HEK293 (cell line): ENCODE results near the gene CCDC85C.

ENCODE experiments used
- CTCF ChIA-PET: fragments of 350-600 bp; formaldehyde crosslinking; extraction: SDS; loops from one replicate; lab custom pipeline; 2021; ENCODE audit warnings: antibody characterized with exemption; lab: Yijun Ruan, JAX
- POLR2A ChIA-PET: fragments of 300-600 bp; formaldehyde crosslinking; extraction: SDS; loops from one replicate; lab custom pipeline; 2020; ENCODE audit warnings: antibody characterized with exemption, inconsistent platforms; lab: Yijun Ruan, JAX
- H3K27ac ChIP-seq: fragments of 200-500 bp; sonication (Bioruptor generic); 2 replicates; pipeline ENCODE4 v1.5.1; 2014; ENCODE audit warnings: low read depth, low read length, control low read depth, inconsistent platforms; ENCODE audit errors: extremely low read depth
- H3K36me3 ChIP-seq, 2 experiments: fragments of 200-500 bp in 1 of 2; sonication (Bioruptor generic) in 1 of 2; 1 replicate in 1 of 2; 2 replicates in 1 of 2; pipeline ENCODE4 v1.5.1; 2014 to 2017; ENCODE audit warnings: inconsistent platforms in 2 of 2, low read length in 2 of 2; ENCODE audit not compliant: control insufficient read depth in 2 of 2, insufficient read depth in 1 of 2
- H3K4me1 ChIP-seq: fragments of 200-500 bp; sonication (Bioruptor generic); 2 replicates; pipeline ENCODE4 v1.5.1; 2014; ENCODE audit warnings: mild to moderate bottlenecking, low read length, inconsistent platforms; ENCODE audit not compliant: control insufficient read depth, insufficient read depth
- H3K4me3 ChIP-seq: 2 replicates; pipeline ENCODE4 v1.5.1; 2011; ENCODE audit warnings: low read depth, mild to moderate bottlenecking, control low read depth, low read length, moderate library complexity
- H3K9me3 ChIP-seq: fragments of 200-500 bp; sonication (Bioruptor generic); 2 replicates; pipeline ENCODE4 v1.5.1; 2014; ENCODE audit warnings: low read depth, low read length, inconsistent platforms; ENCODE audit not compliant: control insufficient read depth, insufficient read depth
- EGR2 ChIP-seq: fragments of 450-650 bp; formaldehyde crosslinking; IDR thresholded peaks from 2 replicates; pipeline ENCODE4 v1.5.1; 2016; ENCODE audit warnings: low read depth, missing biosample characterization, missing genetic modification characterization
- ELK4 ChIP-seq: IDR thresholded peaks from 2 replicates; pipeline ENCODE4 v1.6.1; 2011; ENCODE audit warnings: mild to moderate bottlenecking, low read depth, low read length, borderline replicate concordance
- GLIS1 ChIP-seq: fragments of 450-650 bp; formaldehyde crosslinking; IDR thresholded peaks from 2 replicates; pipeline ENCODE4 v1.5.1; 2016; ENCODE audit warnings: missing biosample characterization, missing genetic modification characterization
- HOXD13 ChIP-seq: sonication (generic); formaldehyde crosslinking; IDR thresholded peaks from 2 replicates; pipeline ENCODE4 v1.8.0; 2022; ENCODE audit warnings: missing genetic modification reagents, borderline replicate concordance
- KLF1 ChIP-seq: fragments of 450-650 bp; formaldehyde crosslinking; IDR thresholded peaks from 2 replicates; pipeline ENCODE4 v1.5.1; 2016; ENCODE audit warnings: missing biosample characterization, missing genetic modification characterization
- PRDM1 ChIP-seq: fragments of 450-650 bp; formaldehyde crosslinking; IDR thresholded peaks from 2 replicates; pipeline ENCODE4; 2016; ENCODE audit warnings: missing biosample characterization, missing genetic modification characterization
- REPIN1 ChIP-seq: fragments of 450-650 bp; formaldehyde crosslinking; IDR thresholded peaks from 2 replicates; pipeline ENCODE4 v1.5.1; 2017; ENCODE audit warnings: missing biosample characterization, missing genetic modification characterization, low read depth
- SETDB1 ChIP-seq: IDR thresholded peaks from one replicate; pipeline ENCODE4 v1.6.1; 2017; ENCODE audit warnings: mild to moderate bottlenecking, low read length, moderate library complexity, mixed read lengths; ENCODE audit not compliant: insufficient read length
- SP3 ChIP-seq: fragments of 450-650 bp; formaldehyde crosslinking; IDR thresholded peaks from 2 replicates; pipeline ENCODE4 v1.5.1; 2016; ENCODE audit warnings: missing biosample characterization, missing genetic modification characterization
- YY2 ChIP-seq: fragments of 450-650 bp; formaldehyde crosslinking; IDR thresholded peaks from 2 replicates; pipeline ENCODE4 v1.5.1; 2016; ENCODE audit warnings: missing biosample characterization, missing genetic modification characterization
- ZFHX2 ChIP-seq: fragments of 450-650 bp; formaldehyde crosslinking; conservative IDR thresholded peaks from 2 replicates; pipeline ENCODE4 v1.5.1; 2016; ENCODE audit warnings: missing biosample characterization, missing genetic modification characterization
- ZNF114 ChIP-seq: fragments of 450-650 bp; formaldehyde crosslinking; IDR thresholded peaks from 2 replicates; pipeline ENCODE4 v1.5.0; 2017; ENCODE audit warnings: missing biosample characterization, missing genetic modification characterization
- ZNF138 ChIP-seq: fragments of 450-650 bp; formaldehyde crosslinking; IDR thresholded peaks from 2 replicates; pipeline ENCODE4 v1.5.1; 2016; ENCODE audit warnings: missing biosample characterization, missing genetic modification characterization, borderline replicate concordance
- ZNF211 ChIP-seq: fragments of 450-650 bp; formaldehyde crosslinking; IDR thresholded peaks from 2 replicates; pipeline ENCODE4 v1.5.1; 2016; ENCODE audit warnings: low read depth, missing biosample characterization, missing genetic modification characterization
- ZNF391 ChIP-seq: fragments of 450-650 bp; formaldehyde crosslinking; IDR thresholded peaks from 2 replicates; pipeline ENCODE4 v1.5.1; 2016; ENCODE audit warnings: low read depth, missing biosample characterization, missing genetic modification characterization, borderline replicate concordance
- ZNF433 ChIP-seq: fragments of 450-650 bp; formaldehyde crosslinking; IDR thresholded peaks from 2 replicates; pipeline ENCODE4 v1.5.1; 2016; ENCODE audit warnings: missing biosample characterization, missing genetic modification characterization, low read depth
- ZNF48 ChIP-seq: fragments of 450-650 bp; formaldehyde crosslinking; IDR thresholded peaks from 2 replicates; pipeline ENCODE4 v1.5.1; 2016; ENCODE audit warnings: missing biosample characterization, missing genetic modification characterization
- ZNF600 ChIP-seq: fragments of 450-650 bp; formaldehyde crosslinking; IDR thresholded peaks from 2 replicates; pipeline ENCODE4 v1.5.1; 2016; ENCODE audit warnings: missing biosample characterization, missing genetic modification characterization
- ZNF658 ChIP-seq: fragments of 450-650 bp; formaldehyde crosslinking; IDR thresholded peaks from 2 replicates; pipeline ENCODE4; 2016; ENCODE audit warnings: missing biosample characterization, missing genetic modification characterization
- ZNF701 ChIP-seq: fragments of 450-650 bp; formaldehyde crosslinking; IDR thresholded peaks from 2 replicates; pipeline ENCODE4 v1.5.1; 2016; ENCODE audit warnings: missing biosample characterization, missing genetic modification characterization
- TF ChIP-seq, protein P1 (sequence below): fragments of 450-650 bp; formaldehyde crosslinking; IDR thresholded peaks from 2 replicates; pipeline ENCODE4 v1.5.1; 2016; ENCODE audit warnings: missing biosample characterization, missing genetic modification characterization
- TF ChIP-seq, protein P2 (sequence below): fragments of 450-650 bp; formaldehyde crosslinking; IDR thresholded peaks from 2 replicates; pipeline ENCODE4 v1.5.1; 2016; ENCODE audit warnings: missing biosample characterization, missing genetic modification characterization
- TF ChIP-seq, protein P3 (sequence below): fragments of 450-650 bp; formaldehyde crosslinking; IDR thresholded peaks from 2 replicates; pipeline ENCODE4 v1.5.1; 2016; ENCODE audit warnings: missing biosample characterization, missing genetic modification characterization

CCDC85C gene

GRCh38 chr14:99626041-99626648 lies 22.1 kb upstream of the CCDC85C start:
- Histone ChIP-seq H3K4me1 (no peaks in the 10 kb centered on the region), H3K36me3 (no peaks in the 10 kb centered on the region), H3K4me3 (no peak overlapping the region), H3K9me3 (no peaks in the 10 kb centered on the region), H3K27ac (no peak overlapping the region)
- POLR2A ChIA-PET = no interaction called here
- CTCF ChIA-PET = interaction anchor here (0.6 to 1.0 kb wide), 3 partner anchors 8 to 1955 kb away, joined by 3 read pairs; no protein-coding TSS in a partner anchor
- TF ChIP-seq YY2 (tag by site-specific recombination) (no peak), KLF1 (tag by site-specific recombination) (no peak), GLIS1 (tag by site-specific recombination) (no peak), EGR2 (tag by site-specific recombination) (peak; percentile 65; the same call in 1 of the 2 replicates), ZNF658 (tag by site-specific recombination) (no peak), SETDB1 (no peak), ZNF701 (tag by site-specific recombination) (no peak), ZFHX2 (peak; percentile 89), ZNF211 (tag by site-specific recombination) (no peak), ZNF600 (tag by site-specific recombination) (peak; percentile 60), ZNF48 (tag by site-specific recombination) (no peak), ZNF114 (tag by site-specific recombination) (no peak), REPIN1 (tag by site-specific recombination) (no peak), ZNF433 (no peak)
- TF ChIP-seq, protein P1, sequence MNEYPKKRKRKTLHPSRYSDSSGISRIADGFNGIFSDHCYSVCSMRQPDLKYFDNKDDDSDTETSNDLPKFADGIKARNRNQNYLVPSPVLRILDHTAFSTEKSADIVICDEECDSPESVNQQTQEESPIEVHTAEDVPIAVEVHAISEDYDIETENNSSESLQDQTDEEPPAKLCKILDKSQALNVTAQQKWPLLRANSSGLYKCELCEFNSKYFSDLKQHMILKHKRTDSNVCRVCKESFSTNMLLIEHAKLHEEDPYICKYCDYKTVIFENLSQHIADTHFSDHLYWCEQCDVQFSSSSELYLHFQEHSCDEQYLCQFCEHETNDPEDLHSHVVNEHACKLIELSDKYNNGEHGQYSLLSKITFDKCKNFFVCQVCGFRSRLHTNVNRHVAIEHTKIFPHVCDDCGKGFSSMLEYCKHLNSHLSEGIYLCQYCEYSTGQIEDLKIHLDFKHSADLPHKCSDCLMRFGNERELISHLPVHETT (tag by site-specific recombination) = no peak
- TF ChIP-seq, protein P2, sequence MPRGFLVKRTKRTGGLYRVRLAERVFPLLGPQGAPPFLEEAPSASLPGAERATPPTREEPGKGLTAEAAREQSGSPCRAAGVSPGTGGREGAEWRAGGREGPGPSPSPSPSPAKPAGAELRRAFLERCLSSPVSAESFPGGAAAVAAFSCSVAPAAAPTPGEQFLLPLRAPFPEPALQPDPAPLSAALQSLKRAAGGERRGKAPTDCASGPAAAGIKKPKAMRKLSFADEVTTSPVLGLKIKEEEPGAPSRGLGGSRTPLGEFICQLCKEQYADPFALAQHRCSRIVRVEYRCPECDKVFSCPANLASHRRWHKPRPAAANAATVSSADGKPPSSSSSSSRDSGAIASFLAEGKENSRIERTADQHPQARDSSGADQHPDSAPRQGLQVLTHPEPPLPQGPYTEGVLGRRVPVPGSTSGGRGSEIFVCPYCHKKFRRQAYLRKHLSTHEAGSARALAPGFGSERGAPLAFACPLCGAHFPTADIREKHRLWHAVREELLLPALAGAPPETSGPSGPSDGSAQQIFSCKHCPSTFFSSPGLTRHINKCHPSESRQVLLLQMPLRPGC (tag by site-specific recombination) = no peak

- Histone ChIP-seq H3K36me3 (no peaks in the 10 kb centered on the region), H3K27ac (no peak overlapping the region), H3K4me1 (no peaks in the 10 kb centered on the region), H3K9me3 (no peaks in the 10 kb centered on the region), H3K4me3 (no peak overlapping the region)
- CTCF ChIA-PET = no interaction called here
- POLR2A ChIA-PET = no interaction called here
- TF ChIP-seq SP3 (no peak), ZNF138 (tag by site-specific recombination) (no peak), HOXD13 (CRISPR knock-in tag) (no peak), ZNF391 (tag by site-specific recombination) (no peak), PRDM1 (tag by site-specific recombination) (no peak), ELK4 (no peak)
- TF ChIP-seq, protein P3, sequence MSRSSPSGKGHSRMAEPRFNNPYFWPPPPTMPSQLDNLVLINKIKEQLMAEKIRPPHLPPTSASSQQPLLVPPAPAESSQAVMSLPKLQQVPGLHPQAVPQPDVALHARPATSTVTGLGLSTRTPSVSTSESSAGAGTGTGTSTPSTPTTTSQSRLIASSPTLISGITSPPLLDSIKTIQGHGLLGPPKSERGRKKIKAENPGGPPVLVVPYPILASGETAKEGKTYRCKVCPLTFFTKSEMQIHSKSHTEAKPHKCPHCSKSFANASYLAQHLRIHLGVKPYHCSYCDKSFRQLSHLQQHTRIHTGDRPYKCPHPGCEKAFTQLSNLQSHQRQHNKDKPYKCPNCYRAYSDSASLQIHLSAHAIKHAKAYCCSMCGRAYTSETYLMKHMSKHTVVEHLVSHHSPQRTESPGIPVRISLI (tag by site-specific recombination) = no peak
These were observed 21.5 kb upstream of the CCDC85C start for GRCh38 chr14:99625476-99625875.
